Fibroblast of lung (primary cell): ENCODE results near the gene DSCAML1. TPM values are rescaled to one million over a fixed set of nuclear protein-coding genes. Genes with fewer than 3 reads are reported as not detected.

Source experiments
- DNase-seq, 2 donors: peaks; one replicate each; pipeline versions ENCODE4 v3.0.0 to v3.0.0-alpha.2; 2010; ENCODE audit warnings: low read depth in 2 of 2
- H2AFZ ChIP-seq: 2 replicates; pipeline ENCODE4 v1.5.1; 2012; ENCODE audit warnings: low read length, control low read depth, inconsistent platforms
- H3K27ac ChIP-seq: 2 replicates; pipeline ENCODE4 v1.5.1; 2011; ENCODE audit warnings: low read length, control low read depth; ENCODE audit not compliant: insufficient read depth
- H3K27me3 ChIP-seq: 2 replicates; pipeline ENCODE4 v1.5.1; 2011; ENCODE audit warnings: mild to moderate bottlenecking, low read length; ENCODE audit not compliant: control insufficient read depth, insufficient read depth
- H3K36me3 ChIP-seq: 2 replicates; pipeline ENCODE4 v1.5.1; 2011; ENCODE audit warnings: low read length; ENCODE audit not compliant: control insufficient read depth, insufficient read depth
- H3K4me1 ChIP-seq: 2 replicates; pipeline ENCODE4 v1.5.1; 2011; ENCODE audit warnings: low read length; ENCODE audit not compliant: control insufficient read depth, insufficient read depth; ENCODE audit errors: extremely low read depth
- H3K4me2 ChIP-seq: 2 replicates; pipeline ENCODE4 v1.5.1; 2011; ENCODE audit warnings: low read length, control low read depth; ENCODE audit not compliant: insufficient read depth; ENCODE audit errors: extremely low read depth
- H3K4me3 ChIP-seq, 4 experiments: fragments of 200-600 bp in 1 of 4; sonication (generic) in 1 of 4; replicated peaks in 1 of 4; 2 replicates each; pipeline ENCODE4 v1.5.1; 2011 to 2016; ENCODE audit warnings: low read length in 4 of 4, low read depth in 3 of 4, mild to moderate bottlenecking in 3 of 4, control low read depth in 2 of 4, inconsistent platforms in 1 of 4, mixed read lengths in 1 of 4; ENCODE audit not compliant: insufficient read depth in 1 of 4; ENCODE audit errors: control extremely low read depth in 1 of 4
- H3K79me2 ChIP-seq: 2 replicates; pipeline ENCODE4 v1.5.1; 2012; ENCODE audit warnings: mild to moderate bottlenecking, low read length, inconsistent platforms; ENCODE audit not compliant: control insufficient read depth, insufficient read depth
- H3K9ac ChIP-seq: 2 replicates; pipeline ENCODE4 v1.5.1; 2011; ENCODE audit warnings: mild to moderate bottlenecking, low read length, control low read depth; ENCODE audit not compliant: insufficient read depth
- H3K9me3 ChIP-seq: 2 replicates; pipeline ENCODE4 v1.5.1; 2012; ENCODE audit warnings: low read depth, low read length; ENCODE audit not compliant: control insufficient read depth, insufficient read depth
- H4K20me1 ChIP-seq: 2 replicates; pipeline ENCODE4 v1.5.1; 2011; ENCODE audit warnings: low read length; ENCODE audit not compliant: control insufficient read depth, insufficient read depth; ENCODE audit errors: extremely low read depth
- CTCF ChIP-seq, 2 donors: IDR thresholded peaks in 1 of 2; conservative IDR thresholded peaks in 1 of 2; 1 replicate in 1 of 2; 2 replicates in 1 of 2; pipeline ENCODE4 v1.5.1; 2011 to 2012; ENCODE audit warnings: low read length in 2 of 2, control low read depth in 1 of 2, inconsistent platforms in 1 of 2, low read depth in 1 of 2, mild to moderate bottlenecking in 1 of 2
- EZH2 ChIP-seq: IDR thresholded peaks from 2 replicates; pipeline ENCODE4 v1.5.1; 2012; ENCODE audit warnings: low read length, control low read depth, mild to moderate bottlenecking; ENCODE audit errors: missing control alignments
- polyA plus RNA-seq, 2 donors: library from polyadenylated mRNA; depleted of rRNA in 1 of 2; stranded (reverse) in 1 of 2; unstranded in 1 of 2; fragments of >200 nt; gene quantifications; 2 replicates each; pipeline ENCODE4 v1.2.1, GENCODE V29; 2011 to 2012; ENCODE audit warnings: missing spikeins in 1 of 2
- total RNA-seq: library from RNA; depleted of rRNA; stranded (reverse); fragments of >200 nt; gene quantifications from 2 replicates; pipeline ENCODE4 v1.2.1, GENCODE V29; 2014

DSCAML1 gene
- total and polyA plus RNA-seq, 2 donors (not counting 1 experiment from before 2014, with no cell fraction given), result not detected

- Histone ChIP-seq H3K4me1 (no peaks in the 10 kb centered on the region), H3K9me3 (no peaks in the 10 kb centered on the region), H3K4me3 (no peak overlapping the region), H3K79me2 (no peaks in the 10 kb centered on the region), H3K4me2 (no peak overlapping the region), H4K20me1 (no peaks in the 10 kb centered on the region), H2AFZ (no peak overlapping the region), H3K27ac (no peak overlapping the region), H3K27me3 (no peaks in the 10 kb centered on the region), H3K36me3 (no peaks in the 10 kb centered on the region), H3K9ac (no peak overlapping the region)
- no peak for TF ChIP-seq CTCF (conservative IDR thresholded peaks at IDR 0.05 in 1 of 2, IDR thresholded peaks at IDR 0.05 in 1 of 2; ENCODE audit: low read depth in 1 of 2, low read length in 2 of 2)
- no peak for DNase-seq
Observed at GRCh38 chr11:117717485-117718314, 79.3 kb downstream of the DSCAML1 start.

- Histone ChIP-seq H3K36me3 (no peaks in the 10 kb centered on the region), H3K27ac (no peak overlapping the region), H3K4me2 (no peak overlapping the region), H3K4me1 (no peaks in the 10 kb centered on the region), H3K27me3 (no peaks in the 10 kb centered on the region), H3K79me2 (no peaks in the 10 kb centered on the region), H3K9ac (no peak overlapping the region), H3K9me3 (no peaks in the 10 kb centered on the region), H2AFZ (no peak overlapping the region), H4K20me1 (no peaks in the 10 kb centered on the region), H3K4me3 (no peak overlapping the region)
- TF ChIP-seq CTCF (conservative IDR thresholded peaks at IDR 0.05 in 1 of 2, IDR thresholded peaks at IDR 0.05 in 1 of 2; ENCODE audit: low read depth in 1 of 2, low read length in 2 of 2) (no peak), EZH2 (no peak)
- DNase-seq, result no peak
Observed at GRCh38 chr11:117716521-117717440, 80.2 kb downstream of the DSCAML1 start.

- Histone ChIP-seq H2AFZ (no peak overlapping the region), H3K27ac (no peak overlapping the region), H3K79me2 (no peaks in the 10 kb centered on the region), H3K4me3 (no peak overlapping the region), H4K20me1 (no peaks in the 10 kb centered on the region), H3K9ac (no peak overlapping the region), H3K4me1 (no peaks in the 10 kb centered on the region), H3K4me2 (no peak overlapping the region), H3K36me3 (no peaks in the 10 kb centered on the region), H3K9me3 (no peaks in the 10 kb centered on the region), H3K27me3 (no peaks in the 10 kb centered on the region)
- no peak for DNase-seq
- TF ChIP-seq CTCF (conservative IDR thresholded peaks at IDR 0.05 in 1 of 2, IDR thresholded peaks at IDR 0.05 in 1 of 2; ENCODE audit: low read depth in 1 of 2, low read length in 2 of 2) (no peak), EZH2 (no peak)
Observed at GRCh38 chr11:117715801-117716200, 81.2 kb downstream of the DSCAML1 start.
